Skin of body (tissue), 2 donors: ENCODE data around the gene AARS2. TPM values are rescaled to one million over a fixed set of nuclear protein-coding genes. Genes with fewer than 3 reads are reported as not detected.

Experiments
- DNase-seq: peaks from one replicate; lab custom pipeline; 2025; lab: John Stamatoyannopoulos, UW
- total RNA-seq: library from RNA; depleted of rRNA; stranded (reverse); fragments of >200 nt; gene quantifications from one replicate; pipeline ENCODE4 v1.2.3, GENCODE V29; 2014

The AARS2 gene
- total RNA-seq, 1 donor from 2014 or later, result 14.2 TPM

GRCh38 chr6:44250067-44250717, 63.0 kb downstream of the AARS2 start:
- DNase-seq, result no peak

Other genes with a start within 250 kb of the AARS2 start
- 32.3 TPM for gene MRPL14, start 185.9 kb downstream of the AARS2 start, total RNA-seq
- gene TMEM63B, start 185.8 kb downstream of the AARS2 start, total RNA-seq, result 16.2 TPM
- 0.89 TPM for gene CAPN11, start 154.5 kb downstream of the AARS2 start, total RNA-seq
- 0.49 TPM for gene MYMX, start 96.4 kb downstream of the AARS2 start, total RNA-seq
- 21.3 TPM for gene SLC29A1, start 89.8 kb downstream of the AARS2 start, total RNA-seq
- 326 TPM for gene HSP90AB1, start 66.2 kb downstream of the AARS2 start, total RNA-seq
- gene SLC35B2, start 55.8 kb downstream of the AARS2 start, total RNA-seq, result 26.1 TPM
- gene NFKBIE, start 47.8 kb downstream of the AARS2 start, total RNA-seq, result 7.2 TPM
- 0.10 TPM for gene TMEM151B, start 42.9 kb downstream of the AARS2 start, total RNA-seq
- gene SPATS1, start 29.3 kb upstream of the AARS2 start, total RNA-seq, result not detected
- gene CDC5L, start 74.4 kb upstream of the AARS2 start, total RNA-seq, result 23.3 TPM